ENCODE measurements around the gene KIF26A.
A peak's percentile ranks its signal among the peaks of the same experiment; 100 is the strongest.

KIF26A gene

DNA sequence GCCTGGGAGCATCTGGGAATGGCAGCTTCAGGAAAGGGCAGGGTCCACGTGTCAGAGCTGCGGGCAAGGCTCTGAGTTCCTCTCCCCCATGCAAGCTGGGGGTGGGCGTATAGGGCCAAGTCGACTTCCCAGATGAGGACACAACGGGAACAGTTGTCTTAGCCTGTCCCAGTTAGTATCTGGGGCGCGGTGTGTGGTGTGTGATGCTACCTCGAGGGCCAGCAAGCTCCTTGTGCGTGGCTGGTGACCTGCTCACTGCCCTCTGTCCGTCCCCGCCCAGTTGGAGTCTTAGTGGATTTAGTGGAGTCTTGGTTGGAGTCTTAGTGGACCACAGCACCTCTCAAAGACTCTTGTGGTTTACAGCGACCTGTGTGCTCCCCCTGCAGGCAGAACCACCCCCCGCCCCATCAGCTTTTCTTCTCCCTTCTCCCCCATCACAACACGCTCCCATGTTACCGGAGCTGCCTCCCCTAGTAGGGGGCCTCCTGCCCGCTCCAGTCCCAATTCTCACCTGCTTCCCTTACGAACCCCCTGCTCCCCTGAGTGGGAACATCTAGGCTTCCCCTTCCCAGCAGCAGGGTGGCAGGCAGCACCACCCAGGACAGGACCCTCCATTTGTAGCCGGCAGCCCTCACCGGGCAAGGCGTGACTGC, 44.2 kb upstream of the KIF26A start:
- no peak overlapping the region for H3K4me3 ChIP-seq
- no peak for DNase-seq (ENCODE audit: low spot score)
- no peak overlapping the region for H3K27ac ChIP-seq
- no peak for TF ChIP-seq CTCF (IDR thresholded peaks at IDR 0.05)

- Histone ChIP-seq H3K27ac (no peak overlapping the region), H3K4me3 (no peak overlapping the region)
- peak; percentile 74 for TF ChIP-seq CTCF (IDR thresholded peaks at IDR 0.05)
- no peak for DNase-seq (ENCODE audit: low spot score)
These were observed 43.5 kb upstream of the KIF26A start for GRCh38 chr14:104094709-104095425.

- H3K27ac ChIP-seq: no peak overlapping the region
- no peak overlapping the region for H3K4me3 ChIP-seq
- DNase-seq (ENCODE audit: low spot score): no peak
- TF ChIP-seq CTCF (IDR thresholded peaks at IDR 0.05): no peak
These were observed 42.7 kb upstream of the KIF26A start for GRCh38 chr14:104095426-104096310.

DNA sequence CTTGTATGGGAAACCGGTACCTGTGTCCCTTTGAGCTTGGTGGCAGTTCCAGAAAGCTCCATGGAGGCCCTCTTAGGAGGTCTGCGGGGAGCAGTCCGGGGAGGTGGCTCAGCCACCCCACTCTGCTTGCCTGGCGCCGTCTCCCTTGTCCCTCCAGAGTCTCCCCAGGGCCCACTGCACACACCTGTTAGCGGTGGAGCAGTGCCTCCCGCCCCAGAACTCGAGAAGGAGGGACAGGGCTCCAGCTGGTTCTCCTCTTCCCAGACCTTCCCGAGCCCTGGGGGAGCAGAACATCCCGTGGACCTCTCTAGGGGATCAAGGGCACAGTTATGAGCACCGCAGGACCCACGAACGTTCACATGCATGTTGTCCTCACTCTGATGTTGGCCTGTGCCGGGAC, 42.1 kb upstream of the KIF26A start:
- no peak for DNase-seq (ENCODE audit: low spot score)
- no peak overlapping the region for H3K4me3 ChIP-seq
- H3K27ac ChIP-seq: no peak overlapping the region
- TF ChIP-seq CTCF (IDR thresholded peaks at IDR 0.05): no peak

- Histone ChIP-seq H3K4me3 (no peak overlapping the region), H3K27ac (no peak overlapping the region)
- DNase-seq (ENCODE audit: low spot score): no peak
- no peak for TF ChIP-seq CTCF (IDR thresholded peaks at IDR 0.05)
These were observed 41.4 kb upstream of the KIF26A start for GRCh38 chr14:104096751-104097700.
